Testis (tissue), 5 donors: ENCODE results near the gene ZNF581. TPM values are rescaled to one million over a fixed set of nuclear protein-coding genes. Genes with fewer than 3 reads are reported as not detected.
A peak's percentile ranks its signal among the peaks of the same experiment; 100 is the strongest.

ENCODE experiments used
- DNase-seq: peaks from one replicate; pipeline ENCODE4 v3.0.0-alpha.2; 2019
- H3K27ac ChIP-seq, 2 donors: fragments of 200-600 bp; sonication (generic); one replicate each; pipeline ENCODE4 v1.5.1; 2019
- H3K27me3 ChIP-seq: fragments of 200-600 bp; sonication (generic); one replicate; pipeline ENCODE4 v1.5.1; 2019
- H3K36me3 ChIP-seq: fragments of 200-600 bp; sonication (generic); one replicate; pipeline ENCODE4 v1.5.1; 2017; ENCODE audit warnings: low read depth; ENCODE audit errors: missing control alignments
- H3K4me1 ChIP-seq: fragments of 200-600 bp; sonication (generic); one replicate; pipeline ENCODE4 v1.5.1; 2019
- H3K4me3 ChIP-seq, 2 donors: fragments of 200-600 bp; sonication (generic); one replicate each; pipeline ENCODE4 v1.5.1; 2017 to 2019
- H3K9me3 ChIP-seq: fragments of 200-600 bp; sonication (generic); one replicate; pipeline ENCODE4 v1.5.1; 2017
- CTCF ChIP-seq, 3 experiments: fragments of 450-650 bp in 2 of 3; fragments of 200-600 bp in 1 of 3; sonication (generic) in 1 of 3; IDR thresholded peaks; one replicate each; pipeline ENCODE4 v1.5.1; 2016 to 2019; ENCODE audit warnings: antibody characterized with exemption in 3 of 3, mild to moderate bottlenecking in 2 of 3, moderate library complexity in 1 of 3
- POLR2A ChIP-seq: fragments of 450-650 bp; IDR thresholded peaks from one replicate; pipeline ENCODE4 v1.6.1; 2017; ENCODE audit warnings: antibody characterized with exemption, mild to moderate bottlenecking, moderate library complexity
- WGBS, 2 donors: methylation state at CpG; one replicate each; pipeline ENCODE4 v1.1.5; 2018; 5-methylcytosine and 5-hydroxymethylcytosine counted together
- intact Hi-C: fragments of 100-400 bp; cut with DNase I; formaldehyde crosslinking; loops from one replicate; pipeline ENCODE4 v1.15.1; 2023; ENCODE audit warnings: low total_unique reads
- long read RNA-seq, 2 donors: transcript quantifications; one replicate each; lab custom pipeline, GENCODE V29; 2026
- polyA plus RNA-seq: library from polyadenylated mRNA; stranded (reverse); fragments of 350-450 nt; fragmentation: Illumina TruSeq; extraction: RNeasy Lipid Tissue Mini Kit (QIAGEN cat#74804); gene quantifications from one replicate; pipeline ENCODE4 v1.2.3, GENCODE V29; 2014; ENCODE audit warnings: low read depth, low replicate concordance; ENCODE audit not compliant: insufficient read depth
- total RNA-seq, 2 donors: library from RNA; depleted of rRNA; stranded (reverse); fragments of >200 nt; gene quantifications; one replicate each; pipeline ENCODE4 v1.2.3, GENCODE V29; 2016

The ZNF581 gene, protein sequence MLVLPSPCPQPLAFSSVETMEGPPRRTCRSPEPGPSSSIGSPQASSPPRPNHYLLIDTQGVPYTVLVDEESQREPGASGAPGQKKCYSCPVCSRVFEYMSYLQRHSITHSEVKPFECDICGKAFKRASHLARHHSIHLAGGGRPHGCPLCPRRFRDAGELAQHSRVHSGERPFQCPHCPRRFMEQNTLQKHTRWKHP
- total RNA-seq (10 to 100 TPM; 17.3 to 31.2 TPM), polyA plus RNA-seq (18.4 TPM)
- long read RNA-seq, donor 1, transcript ZNF581-201 (2 exons, 1,298 nt): major isoform, 14 of 14 reads
- long read RNA-seq, donor 1, partial matches to known transcripts: 0 of 14 reads
- long read RNA-seq, donor 1, other reads (novel, unspliced or antisense): 0 of 14 reads
- long read RNA-seq, donor 2, transcript ZNF581-201 (2 exons, 1,298 nt): major isoform, 6 of 9 reads
- long read RNA-seq, donor 2, partial matches to known transcripts: 0 of 9 reads
- long read RNA-seq, donor 2, other reads (novel, unspliced or antisense): 0 of 9 reads

DNA sequence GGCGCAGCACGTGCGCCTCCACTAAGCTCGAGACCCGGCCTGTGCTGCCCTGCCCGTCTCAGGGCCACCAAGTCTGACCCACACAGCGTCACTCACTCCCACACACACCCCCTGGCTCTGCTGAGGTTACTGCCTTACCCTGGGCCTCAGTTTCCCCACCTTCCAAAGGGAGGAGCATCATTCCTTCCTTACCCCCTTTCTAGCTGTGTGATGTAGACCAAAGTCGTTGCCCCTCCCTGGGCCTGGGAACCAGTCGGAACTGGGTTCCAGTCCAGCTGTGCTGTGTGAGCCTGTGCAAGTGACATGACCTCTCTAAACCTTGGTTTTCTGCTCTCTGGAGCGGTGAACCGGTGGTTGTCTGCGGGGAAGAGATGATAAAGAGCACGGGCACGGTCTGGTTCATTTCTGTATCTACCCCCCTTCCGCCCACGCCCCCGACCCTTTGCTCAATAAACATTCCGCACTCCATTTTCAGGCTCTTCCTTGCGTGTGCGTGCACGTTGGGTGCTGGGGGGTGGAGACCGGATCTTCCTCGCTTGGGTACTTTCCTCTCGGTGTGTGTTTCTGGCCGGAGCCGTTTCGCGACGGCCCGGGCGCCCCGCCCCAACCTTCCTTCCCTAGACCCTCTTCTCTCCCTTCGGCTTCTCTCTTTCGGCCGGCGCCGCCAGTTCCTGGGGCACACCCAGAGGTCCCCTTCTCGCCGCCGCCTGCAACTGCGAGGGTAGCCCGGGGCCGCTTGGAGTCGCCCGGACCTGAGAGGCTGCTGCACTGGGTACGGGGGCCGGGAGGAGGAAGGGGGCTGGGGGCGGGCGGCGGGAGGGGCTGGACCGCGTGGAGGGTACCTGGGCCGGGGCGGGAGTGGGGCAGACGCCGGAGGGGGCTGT is at the start of gene ZNF581:
Gene ZNF581 (plus strand): TSS at position 647 of the 884 bp plus-strand sequence. CDS start 923 bp downstream, outside the sequence.
- no peaks in the 10 kb centered on the region for H3K27me3 ChIP-seq
- H3K27ac ChIP-seq: peak within 1 kb of the TSS; percentile 89 to 93
- peak within 1 kb of the TSS; percentile 95 to 96 for H3K4me3 ChIP-seq
- H3K4me1 ChIP-seq: peaks cover 27% of the 10 kb centered on the region
- TF ChIP-seq CTCF (IDR thresholded peaks at IDR 0.05) (peak in 1 of 3 experiments; percentile 18), POLR2A (no peak)
- peak; percentile 73 for DNase-seq
- no peaks in the 10 kb centered on the region for H3K9me3 ChIP-seq
- no peaks in the 10 kb centered on the region for H3K36me3 ChIP-seq
- intact Hi-C loops: no loop called here
- WGBS, 2 donors: 1 to 2% methylated on average over 45 to 56 of the region's 56 CpGs

DNA sequence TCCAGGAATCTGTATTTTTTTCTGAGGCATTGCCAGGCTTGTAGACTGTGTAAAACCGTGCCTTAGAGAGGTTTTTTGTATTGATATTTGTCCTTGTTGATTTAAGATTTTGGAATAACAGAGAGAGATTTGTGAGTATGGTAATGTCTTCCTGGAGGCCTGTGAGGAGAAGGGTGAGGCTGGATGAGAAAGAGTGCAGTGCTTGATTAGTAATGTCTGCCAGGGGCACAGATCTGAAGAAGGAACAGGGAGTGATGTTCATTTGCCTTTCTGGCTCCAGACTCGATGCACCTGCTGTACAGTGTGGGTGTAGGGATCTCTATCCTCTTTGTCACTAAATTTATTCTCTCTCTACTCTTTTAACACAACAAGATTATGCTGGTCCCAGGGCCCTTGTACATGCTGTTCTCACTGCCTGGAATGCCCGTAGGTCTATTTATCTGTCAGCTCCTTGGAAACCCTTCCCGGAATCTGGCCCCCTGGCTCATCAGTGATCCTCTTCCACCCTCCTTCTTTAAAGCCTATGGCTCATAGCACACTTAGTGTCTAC is 48.4 kb upstream of the ZNF581 start:
- H3K4me1 ChIP-seq: no peaks in the 10 kb centered on the region
- H3K36me3 ChIP-seq: no peaks in the 10 kb centered on the region
- no peak for DNase-seq
- 75 to 77% methylated on average over 4 of the region's 4 CpGs for WGBS, 2 donors
- TF ChIP-seq CTCF (IDR thresholded peaks at IDR 0.05): no peak
- no peak for TF ChIP-seq POLR2A
- intact Hi-C loops: no loop called here
- no peak overlapping the region for H3K4me3 ChIP-seq
- H3K9me3 ChIP-seq: no peaks in the 10 kb centered on the region
- H3K27me3 ChIP-seq: no peaks in the 10 kb centered on the region
- H3K27ac ChIP-seq: no peak overlapping the region

DNA sequence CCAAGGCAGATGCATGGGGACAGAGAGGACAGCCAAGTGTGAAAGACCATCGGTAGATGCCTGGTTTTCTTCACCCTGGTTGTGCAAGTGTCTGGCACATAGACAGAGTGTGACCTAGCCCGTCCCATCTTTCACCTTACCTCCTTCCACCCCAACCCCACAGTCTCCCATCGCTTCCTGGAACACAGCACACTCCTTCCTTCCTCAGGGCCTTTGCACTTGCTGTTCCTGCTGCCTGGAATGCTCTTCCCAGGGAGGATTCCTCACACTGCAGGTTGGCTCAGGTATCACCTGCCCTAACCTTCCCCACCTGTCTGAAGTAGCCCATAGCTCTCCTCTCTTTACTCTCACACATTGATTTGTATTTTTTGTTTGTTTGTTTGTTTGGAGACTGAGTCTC is 47.1 kb upstream of the ZNF581 start:
- Histone ChIP-seq H3K4me3 (no peak overlapping the region), H3K27me3 (no peaks in the 10 kb centered on the region), H3K9me3 (no peaks in the 10 kb centered on the region), H3K4me1 (peaks cover 7% of the 10 kb centered on the region), H3K36me3 (no peaks in the 10 kb centered on the region), H3K27ac (no peak overlapping the region)
- 93 to 97% methylated on average over 3 of the region's 3 CpGs for WGBS, 2 donors
- TF ChIP-seq CTCF (IDR thresholded peaks at IDR 0.05) (no peak), POLR2A (no peak)
- no peak for DNase-seq
- intact Hi-C loops: no loop called here

DNA sequence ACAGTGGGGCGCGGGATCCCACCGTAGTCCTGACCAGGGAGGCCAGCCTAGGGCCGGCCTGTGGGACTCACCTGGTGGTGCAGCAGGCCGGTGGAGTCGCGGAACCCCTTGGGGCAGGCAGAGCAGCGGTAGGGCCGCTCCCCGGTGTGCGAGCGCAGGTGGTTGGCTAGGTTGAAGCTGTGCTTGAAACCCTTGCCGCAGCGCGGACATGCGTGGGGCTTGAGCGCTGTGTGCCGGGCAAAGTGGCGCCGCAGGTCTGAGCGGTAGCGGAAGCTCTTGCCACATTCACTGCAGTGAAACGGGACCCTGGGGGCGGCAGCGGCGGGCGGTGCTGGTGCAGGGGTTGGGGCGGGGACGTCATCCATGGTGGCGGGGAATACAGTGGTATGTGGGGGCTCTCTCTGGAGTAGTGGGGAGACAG is 45.9 kb upstream of the ZNF581 start:
- intact Hi-C loops: no loop called here
- H3K9me3 ChIP-seq: no peaks in the 10 kb centered on the region
- TF ChIP-seq POLR2A (no peak), CTCF (IDR thresholded peaks at IDR 0.05) (no peak)
- no peaks in the 10 kb centered on the region for H3K36me3 ChIP-seq
- no peak for DNase-seq
- peaks cover 7% of the 10 kb centered on the region for H3K4me1 ChIP-seq
- 61 to 84% methylated on average over 10 to 30 of the region's 30 CpGs for WGBS, 2 donors
- H3K27ac ChIP-seq: no peak overlapping the region
- no peak overlapping the region for H3K4me3 ChIP-seq
- H3K27me3 ChIP-seq: no peaks in the 10 kb centered on the region
